Kidney capillary endothelial cell (primary cell): ENCODE data around the gene IDUA.
A peak's percentile ranks its signal among the peaks of the same experiment; 100 is the strongest.
"Not testable (repeated sequence)": the region's sequence is repeated elsewhere in the genome, so short reads cannot be mapped to it uniquely, and the experiment has no call there.

Experiments used
- DNase-seq: peaks from one replicate; pipeline ENCODE4 v3.0.0-alpha.2; 2018; ENCODE audit warnings: low spot score

The IDUA gene

DNA sequence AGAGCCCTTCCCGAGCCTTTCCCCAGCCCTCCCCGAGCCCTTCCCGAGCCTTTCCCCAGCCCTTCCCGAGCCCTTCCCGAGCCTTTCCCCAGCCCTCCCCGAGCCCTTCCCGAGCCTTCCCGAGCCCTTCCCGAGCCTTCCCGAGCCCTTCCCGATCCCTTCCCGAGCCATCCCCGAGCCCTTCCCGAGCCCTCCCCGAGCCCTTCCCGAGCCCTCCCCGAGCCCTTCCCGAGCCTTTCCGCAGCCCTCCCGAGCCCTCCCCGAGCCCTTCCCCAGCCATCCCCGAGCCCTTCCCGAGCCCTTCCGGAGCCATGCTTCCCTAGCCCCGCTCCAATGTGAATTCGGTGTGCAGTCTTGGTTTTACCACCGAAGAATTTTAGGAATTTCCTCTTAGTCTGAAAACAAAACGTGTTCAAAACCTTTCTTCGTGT, 59.8 kb downstream of the IDUA start:
- peak; percentile 63 for DNase-seq

DNA sequence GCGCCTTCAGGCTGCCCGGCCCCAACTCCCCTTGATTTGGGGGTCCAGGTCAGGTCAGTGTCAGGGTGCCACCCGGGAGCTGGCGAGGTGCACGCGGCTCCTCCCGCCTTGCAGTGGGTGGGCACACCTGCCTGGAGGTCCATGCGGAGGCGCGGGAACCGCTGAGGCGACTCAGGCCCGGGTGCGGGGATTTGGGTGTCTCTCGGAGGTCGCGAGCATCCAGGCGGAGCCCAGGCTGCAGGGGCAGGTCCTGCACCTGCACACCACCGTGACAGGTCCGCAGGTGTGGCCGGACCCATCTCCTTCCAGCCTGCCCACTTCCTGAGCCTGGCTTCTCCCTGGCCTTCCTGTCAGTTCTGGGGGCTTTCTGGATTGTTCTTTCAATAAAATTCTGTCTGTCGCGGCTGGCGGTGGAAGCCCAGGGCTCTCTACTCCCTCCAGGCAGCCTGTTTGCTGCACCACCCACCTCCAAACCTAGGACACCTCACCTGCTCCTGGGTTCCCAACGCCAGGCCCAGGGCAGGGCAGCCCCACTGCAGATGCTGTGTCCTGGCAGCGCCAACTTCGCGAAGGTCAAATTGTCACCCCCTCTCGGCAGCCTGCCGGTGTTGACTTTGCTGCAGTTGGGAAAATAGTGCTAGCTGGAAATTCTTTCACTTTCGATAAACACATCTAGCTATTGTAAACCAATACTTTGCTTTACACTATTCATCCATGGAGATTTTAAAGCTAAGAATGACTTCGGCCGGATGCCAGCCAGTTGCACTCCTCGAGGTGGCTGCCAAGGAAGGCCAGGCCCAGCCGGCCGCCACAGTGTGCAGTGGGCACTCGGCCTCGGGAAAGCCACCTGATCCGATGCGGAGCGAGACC, 60.5 kb downstream of the IDUA start:
- DNase-seq, result no peak

DNA sequence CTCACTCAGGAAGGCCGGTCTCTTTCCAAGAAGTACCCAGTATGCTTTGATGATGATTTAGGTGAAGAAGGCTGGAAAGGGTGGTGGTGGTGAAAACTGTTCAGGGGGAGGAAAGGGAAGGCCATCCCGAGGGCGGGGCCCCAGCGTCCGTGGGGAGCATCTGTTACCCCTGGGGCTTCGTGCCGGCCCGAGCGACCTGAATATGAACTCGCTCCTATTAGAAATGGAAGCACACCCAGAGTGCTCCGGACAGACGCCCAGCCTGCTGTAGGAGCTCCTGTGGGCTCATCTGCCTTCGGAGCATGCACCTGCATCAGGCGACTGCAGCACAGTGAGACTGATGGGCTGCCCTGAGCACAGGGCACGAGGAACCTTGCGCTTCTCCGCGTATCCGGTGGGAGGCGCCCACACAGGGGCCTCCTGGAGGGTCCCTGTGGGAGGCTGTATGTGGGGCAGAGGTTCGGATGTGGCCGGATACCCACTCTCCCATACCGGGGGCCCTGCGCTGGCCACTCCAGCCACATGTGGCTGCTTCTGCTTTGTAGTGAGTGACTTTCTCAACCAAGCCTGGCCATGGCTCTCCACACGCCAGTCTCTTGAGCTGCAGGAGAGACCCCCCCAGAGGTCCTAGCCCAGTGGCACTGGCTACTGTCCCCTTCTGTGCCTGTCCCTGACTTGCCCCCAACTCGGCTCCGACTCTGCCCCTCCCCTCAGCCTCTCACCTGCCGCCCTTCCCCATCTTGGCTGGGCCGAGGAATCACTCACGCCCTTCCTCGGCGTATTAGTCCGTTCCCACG, 61.3 kb downstream of the IDUA start:
- DNase-seq, result no peak

DNA sequence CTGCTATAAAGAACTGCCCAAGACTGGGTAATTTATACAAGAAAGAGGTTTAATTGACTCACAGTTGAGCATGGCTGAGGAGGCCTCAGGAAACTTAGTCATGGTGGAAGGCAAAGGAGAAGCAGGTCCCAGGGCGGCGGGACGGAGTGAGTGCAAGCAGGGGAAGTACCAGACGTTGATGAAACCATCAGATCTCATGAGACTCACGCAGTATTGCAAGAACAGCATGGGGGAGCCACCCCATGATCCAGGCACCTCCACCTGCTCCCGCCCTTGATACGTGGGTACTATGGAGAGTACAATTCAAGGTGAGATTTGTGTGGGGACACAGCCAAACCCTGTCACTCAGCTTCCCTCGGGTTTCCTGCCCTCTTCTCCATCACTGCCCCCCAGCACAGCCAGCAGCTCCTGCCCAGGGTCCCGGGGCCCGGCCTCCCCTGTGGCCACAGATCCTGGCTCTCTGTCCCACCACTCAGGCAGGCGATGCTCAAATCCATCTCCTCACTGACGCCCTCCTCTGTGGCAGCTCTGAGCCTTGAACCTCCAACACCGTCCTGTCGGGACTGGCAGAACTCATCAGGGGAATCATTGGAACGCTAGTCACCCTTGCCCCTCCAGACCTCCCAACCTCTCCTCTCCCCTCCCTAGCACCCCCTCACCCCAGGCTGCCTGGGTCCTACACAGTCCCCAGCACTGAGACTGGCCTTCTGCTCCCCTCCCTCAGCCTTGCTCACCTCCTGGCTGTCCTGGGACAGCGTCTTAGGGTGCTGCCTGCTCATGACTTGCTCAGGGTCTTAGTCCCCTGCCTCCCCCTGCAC, 62.1 kb downstream of the IDUA start:
- DNase-seq, result no peak

DNA sequence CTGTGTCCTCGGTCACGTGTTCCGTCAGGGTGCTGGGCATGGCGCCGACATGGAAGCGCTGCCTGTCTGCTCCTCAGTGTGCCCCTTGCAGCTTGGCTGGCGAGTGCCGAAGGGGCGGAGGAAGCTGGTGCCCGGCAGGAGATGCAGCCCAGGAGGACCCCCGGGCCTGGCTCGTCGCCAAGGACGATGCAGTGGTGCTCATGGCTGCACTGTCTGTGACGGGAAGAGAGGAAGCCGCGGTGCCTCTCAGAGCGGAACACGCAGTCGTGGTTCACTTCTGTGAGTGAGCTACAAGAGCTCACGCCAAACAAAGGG, 62.7 kb downstream of the IDUA start:
- DNase-seq, result no peak

DNA sequence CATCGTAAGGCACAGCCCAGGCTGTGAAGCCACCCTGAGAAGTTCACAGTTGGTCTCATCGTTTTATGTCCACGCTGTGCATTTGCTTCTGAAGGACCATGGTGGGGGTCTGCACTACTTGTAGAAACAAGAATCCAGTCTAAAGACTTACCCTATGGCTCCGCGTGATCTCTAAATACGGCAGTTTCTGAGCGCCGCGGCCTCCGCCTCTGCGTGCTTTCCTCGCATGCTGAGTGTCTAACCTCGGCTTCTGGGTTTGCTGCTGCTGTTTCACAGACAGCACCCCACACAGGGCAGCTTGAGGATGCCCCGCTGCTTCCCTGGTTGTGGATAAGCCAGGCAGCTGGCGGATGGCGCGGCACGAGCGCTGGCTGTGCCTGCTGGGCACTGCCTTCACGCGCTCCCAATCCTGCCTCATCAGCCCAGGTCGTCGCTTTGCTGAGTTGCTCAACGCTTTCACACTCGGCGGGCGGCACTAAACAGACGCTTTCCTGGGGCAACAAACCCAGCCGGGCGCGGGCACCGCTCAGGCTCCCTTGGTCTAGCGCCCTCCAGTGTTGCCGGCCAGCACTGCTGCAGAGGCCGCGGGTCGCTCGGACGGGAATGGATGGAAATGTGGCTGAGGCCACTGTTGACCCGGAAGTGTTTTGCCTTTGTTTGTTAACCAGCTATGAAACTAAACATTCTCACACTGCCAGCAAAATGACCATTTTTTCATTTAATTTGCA, 63.8 kb downstream of the IDUA start:
- no peak for DNase-seq

DNA sequence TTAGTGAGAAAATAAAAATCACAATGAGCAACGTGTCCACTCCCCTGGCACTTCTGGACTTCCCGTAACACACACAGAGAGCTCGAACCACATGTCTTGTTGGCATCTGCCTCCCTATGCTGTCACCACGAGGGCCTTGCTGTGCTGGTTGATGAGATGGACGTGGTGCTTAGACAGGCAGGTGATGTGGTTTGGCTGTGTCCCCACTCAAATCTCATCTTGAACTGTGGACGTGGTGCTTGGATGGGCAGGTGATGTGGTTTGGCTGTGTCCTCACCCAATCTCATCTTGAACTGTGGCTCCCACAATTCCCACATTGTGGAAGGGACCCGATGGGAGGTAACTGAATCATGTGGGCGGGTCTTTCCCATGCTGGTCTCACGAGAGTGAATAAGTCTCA, 64.6 kb downstream of the IDUA start:
- DNase-seq, result no peak

DNA sequence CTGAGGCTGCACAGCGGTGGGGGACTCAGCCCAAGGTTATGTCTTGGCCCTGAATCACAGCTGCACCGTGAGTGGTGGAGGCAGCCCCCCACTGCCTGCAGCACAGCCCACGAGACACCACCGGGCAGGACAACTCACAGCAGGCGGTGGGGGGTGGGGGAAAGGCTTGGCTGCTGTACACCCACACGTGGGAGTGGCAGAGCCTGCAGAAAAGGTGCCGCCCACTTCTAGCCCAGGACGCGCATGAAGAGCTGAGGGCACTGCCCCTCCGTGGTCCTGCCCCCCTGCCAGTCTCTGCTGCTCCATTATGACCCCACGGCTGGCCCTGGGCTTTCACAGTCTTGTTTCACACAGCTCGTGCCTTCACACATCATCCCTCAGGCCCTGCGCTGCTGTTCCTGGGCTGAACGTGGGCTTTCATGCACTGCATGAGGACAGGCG, 65.4 kb downstream of the IDUA start:
- no peak for DNase-seq

DNA sequence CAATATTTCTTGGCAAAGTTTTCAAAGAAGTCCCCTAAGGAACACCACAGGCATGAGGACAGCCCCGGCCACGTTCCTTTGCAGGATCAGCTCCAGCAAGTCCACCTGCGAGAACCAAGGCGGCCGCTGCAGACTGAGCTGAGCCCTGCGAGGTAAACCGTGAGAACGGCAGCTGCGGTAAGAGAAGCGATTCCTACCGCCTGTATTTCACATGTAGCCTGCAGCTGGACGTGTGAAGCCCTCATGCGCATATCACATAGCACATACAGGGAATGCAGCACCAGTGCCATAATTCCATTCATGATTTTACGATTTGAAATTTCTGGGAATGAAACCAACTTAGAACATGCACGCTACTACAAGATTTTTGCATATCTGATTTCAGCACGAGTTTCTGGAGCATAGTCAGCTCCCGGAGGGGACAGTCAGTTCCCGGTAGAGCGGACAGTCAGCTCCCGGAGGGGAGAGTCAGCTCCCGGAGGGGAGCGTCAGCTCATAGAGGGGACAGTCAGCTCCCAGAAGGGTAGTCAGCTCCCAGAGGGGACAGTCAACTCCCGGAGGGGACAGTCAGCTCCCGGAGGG, 66.3 kb downstream of the IDUA start:
- DNase-seq, result no peak

DNA sequence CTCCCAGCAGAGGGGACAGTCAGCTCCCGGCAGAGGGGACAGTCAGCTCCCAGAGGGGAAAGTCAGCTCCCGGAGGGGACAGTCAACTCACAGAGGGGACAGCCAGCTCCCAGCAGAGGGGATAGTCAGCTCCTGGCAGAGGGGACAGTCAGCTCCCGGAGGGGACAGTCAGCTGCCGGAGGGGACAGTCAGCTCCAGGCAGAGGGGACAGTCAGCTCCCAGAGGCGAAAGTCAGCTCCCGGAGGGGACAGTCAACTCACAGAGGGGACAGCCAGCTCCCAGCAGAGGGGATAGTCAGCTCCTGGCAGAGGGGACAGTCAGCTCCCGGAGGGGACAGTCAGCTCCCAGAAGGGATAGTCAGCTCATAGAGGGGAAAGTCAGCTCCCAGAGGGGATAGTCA, 67.0 kb downstream of the IDUA start:
- not testable (repeated sequence) for DNase-seq
